HG03442 (cell line): ENCODE measurements around the gene KRT37.

ENCODE experiments used
- ATAC-seq: cut with Tn5 transposase; IDR thresholded peaks from one replicate; pipeline ENCODE4 v1.9.1; 2021; ENCODE audit warnings: mild to moderate bottlenecking, moderate library complexity; ENCODE audit not compliant: unreplicated experiment

The KRT37 gene

GRCh38 chr17:41424111-41424635 lies at the start of gene KRT37:
KRT37 (minus strand) TSS chr17:41424585; CDS start chr17:41424523, 62 bp downstream.
- no peak for ATAC-seq

GRCh38 chr17:41468346-41468745 lies 44.0 kb upstream of the KRT37 start:
- ATAC-seq: no peak

- ATAC-seq: no peak
Observed at GRCh38 chr17:41467561-41467960, 43.2 kb upstream of the KRT37 start.

- no peak for ATAC-seq
Observed at GRCh38 chr17:41466988-41467387, 42.6 kb upstream of the KRT37 start, which contains the start of gene KRT32. KRT32 (minus strand) TSS chr17:41467386; CDS start chr17:41467325, 61 bp downstream.

- no peak for ATAC-seq
Observed at GRCh38 chr17:41464682-41465081, 40.3 kb upstream of the KRT37 start.

GRCh38 chr17:41464173-41464572 lies 39.8 kb upstream of the KRT37 start:
- no peak for ATAC-seq

- no peak for ATAC-seq
Observed at GRCh38 chr17:41463746-41464145, 39.4 kb upstream of the KRT37 start.

- no peak for ATAC-seq
Observed at GRCh38 chr17:41462705-41463104, 38.3 kb upstream of the KRT37 start.

- ATAC-seq: no peak
Observed at GRCh38 chr17:41457676-41458075, 33.3 kb upstream of the KRT37 start.

- no peak for ATAC-seq
Observed at GRCh38 chr17:41456204-41456603, 31.8 kb upstream of the KRT37 start.

GRCh38 chr17:41455236-41455635 lies 30.9 kb upstream of the KRT37 start:
- ATAC-seq: no peak

- no peak for ATAC-seq
Observed at GRCh38 chr17:41453066-41453465, 28.7 kb upstream of the KRT37 start.

- no peak for ATAC-seq
Observed at GRCh38 chr17:41452281-41452680, 27.9 kb upstream of the KRT37 start.

GRCh38 chr17:41451154-41451728 lies 26.9 kb upstream of the KRT37 start:
- no peak for ATAC-seq

- ATAC-seq: no peak
Observed at GRCh38 chr17:41449008-41449407, 24.6 kb upstream of the KRT37 start.

GRCh38 chr17:41448506-41448905 lies 24.1 kb upstream of the KRT37 start:
- no peak for ATAC-seq

GRCh38 chr17:41446806-41447205 lies 22.4 kb upstream of the KRT37 start:
- ATAC-seq: no peak

GRCh38 chr17:41444640-41445039 lies 20.3 kb upstream of the KRT37 start:
- ATAC-seq: no peak

- no peak for ATAC-seq
Observed at GRCh38 chr17:41444186-41444585, 19.8 kb upstream of the KRT37 start.

- ATAC-seq: no peak
Observed at GRCh38 chr17:41442739-41443138, 18.4 kb upstream of the KRT37 start.

GRCh38 chr17:41440531-41441033 lies 16.2 kb upstream of the KRT37 start, which contains the start of gene KRT38:
KRT38 (minus strand) TSS chr17:41440983; CDS start chr17:41440921, 62 bp downstream.
- ATAC-seq: no peak

- ATAC-seq: no peak
Observed at GRCh38 chr17:41439375-41439774, 15.0 kb upstream of the KRT37 start.

GRCh38 chr17:41437769-41438168 lies 13.4 kb upstream of the KRT37 start:
- ATAC-seq: no peak
